Gastrocnemius medialis (tissue), 4 donors: ENCODE results near the gene GPR141. TPM values are rescaled to one million over a fixed set of nuclear protein-coding genes. Genes with fewer than 3 reads are reported as not detected.

ENCODE experiments used
- ATAC-seq, 2 donors: fragments of 150-250 bp; one replicate each; pipeline ENCODE4 v1.9.1; 2016
- DNase-seq, 2 donors: peaks; one replicate each; pipeline ENCODE4 v3.0.0-alpha.2; 2019
- H3K27ac ChIP-seq, 4 donors: fragments of 200-600 bp; sonication (generic); 1 replicate in 1 of 4; 2 replicates in 3 of 4; pipeline ENCODE4 v1.5.1; 2016 to 2018; ENCODE audit warnings: mild to moderate bottlenecking in 2 of 4, moderate library complexity in 1 of 4
- H3K27me3 ChIP-seq, 3 donors: fragments of 200-600 bp; sonication (generic) in 2 of 3; 1 replicate in 1 of 3; 2 replicates in 2 of 3; pipeline versions ENCODE4 v1.5.1 to v1.6.0; 2016 to 2019; ENCODE audit warnings: mild to moderate bottlenecking in 1 of 3, moderate library complexity in 1 of 3
- H3K36me3 ChIP-seq, 2 donors: fragments of 200-600 bp; sonication (generic) in 1 of 2; one replicate each; pipeline ENCODE4 v1.5.1; 2017 to 2018
- H3K4me1 ChIP-seq, 2 donors: fragments of 200-600 bp; sonication (generic) in 1 of 2; one replicate each; pipeline ENCODE4 v1.5.1; 2016 to 2017; ENCODE audit warnings: mild to moderate bottlenecking in 2 of 2
- H3K4me3 ChIP-seq, 4 donors: fragments of 200-600 bp; sonication (generic) in 3 of 4; 1 replicate in 1 of 4; 2 replicates in 3 of 4; pipeline ENCODE4 v1.5.1; 2016 to 2019; ENCODE audit warnings: mild to moderate bottlenecking in 2 of 4
- H3K9me3 ChIP-seq, 3 donors: fragments of 200-600 bp; sonication (generic) in 2 of 3; 1 replicate in 1 of 3; 2 replicates in 2 of 3; pipeline ENCODE4 v1.5.1; 2016 to 2019
- POLR2A ChIP-seq, 2 donors: fragments of 450-650 bp; IDR thresholded peaks; one replicate each; pipeline ENCODE4 v1.6.1; 2017; ENCODE audit warnings: antibody characterized with exemption in 2 of 2, mild to moderate bottlenecking in 2 of 2, moderate library complexity in 2 of 2
- in situ Hi-C, 4 donors: fragments of 200-750 bp; cut with MboI; loops; one replicate each; pipeline versions ENCODE4 v1.15.0 to v1.8.0; 2017; ENCODE audit warnings: low sequenced_read_pairs in 4 of 4
- intact Hi-C: fragments of 100-400 bp; cut with DNase I; formaldehyde crosslinking; loops from one replicate; pipeline ENCODE4 v1.15.1; 2023; ENCODE audit warnings: low total_unique reads
- total RNA-seq, 4 donors: library from RNA; depleted of rRNA; stranded (reverse); fragments of >200 nt; gene quantifications; one replicate each; pipeline versions ENCODE4 v1.1.0 to v1.2.3, GENCODE V29; 2016
- TF ChIP-seq, protein P1 (sequence below), 5 experiments: fragments of 450-650 bp in 3 of 5; fragments of 200-600 bp in 2 of 5; sonication (generic) in 2 of 5; IDR thresholded peaks in 4 of 5; conservative IDR thresholded peaks in 1 of 5; 1 replicate in 4 of 5; 2 replicates in 1 of 5; pipeline ENCODE4 v1.5.1; 2016 to 2019; ENCODE audit warnings: antibody characterized with exemption in 5 of 5, mild to moderate bottlenecking in 3 of 5, moderate library complexity in 3 of 5

GPR141 gene
- total RNA-seq, 4 donors from 2014 or later: not detected

DNA sequence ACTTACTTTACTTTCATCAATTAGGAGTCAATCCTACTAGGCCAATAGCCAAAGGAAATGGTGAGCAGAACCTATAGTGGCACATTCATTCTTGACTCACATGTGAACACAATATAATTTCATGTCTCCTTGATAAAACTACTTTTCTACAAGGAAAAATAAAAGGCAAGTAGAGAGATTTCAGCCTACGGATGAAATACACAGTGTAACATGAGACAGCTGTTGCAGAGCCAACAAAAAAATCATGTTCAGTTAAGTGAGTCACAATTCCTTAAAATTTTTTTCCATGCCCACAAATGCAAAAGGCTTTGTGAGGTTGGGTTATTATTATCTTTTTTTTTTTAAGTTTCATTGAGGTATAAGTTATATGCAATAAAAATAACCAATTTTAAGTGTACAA, 54.8 kb downstream of the GPR141 start:
- no peaks in the 10 kb centered on the region for H3K9me3 ChIP-seq
- no peak for DNase-seq
- no peak for ATAC-seq
- intact Hi-C loops (loop anchor here (10.0 kb wide), 1 partner anchor 244 kb away; no protein-coding TSS in a partner anchor), in situ Hi-C loops (no loop called here)
- H3K36me3 ChIP-seq: no peaks in the 10 kb centered on the region
- H3K4me3 ChIP-seq: no peak overlapping the region
- no peak overlapping the region for H3K27ac ChIP-seq
- H3K4me1 ChIP-seq: no peaks in the 10 kb centered on the region
- TF ChIP-seq, protein P1, sequence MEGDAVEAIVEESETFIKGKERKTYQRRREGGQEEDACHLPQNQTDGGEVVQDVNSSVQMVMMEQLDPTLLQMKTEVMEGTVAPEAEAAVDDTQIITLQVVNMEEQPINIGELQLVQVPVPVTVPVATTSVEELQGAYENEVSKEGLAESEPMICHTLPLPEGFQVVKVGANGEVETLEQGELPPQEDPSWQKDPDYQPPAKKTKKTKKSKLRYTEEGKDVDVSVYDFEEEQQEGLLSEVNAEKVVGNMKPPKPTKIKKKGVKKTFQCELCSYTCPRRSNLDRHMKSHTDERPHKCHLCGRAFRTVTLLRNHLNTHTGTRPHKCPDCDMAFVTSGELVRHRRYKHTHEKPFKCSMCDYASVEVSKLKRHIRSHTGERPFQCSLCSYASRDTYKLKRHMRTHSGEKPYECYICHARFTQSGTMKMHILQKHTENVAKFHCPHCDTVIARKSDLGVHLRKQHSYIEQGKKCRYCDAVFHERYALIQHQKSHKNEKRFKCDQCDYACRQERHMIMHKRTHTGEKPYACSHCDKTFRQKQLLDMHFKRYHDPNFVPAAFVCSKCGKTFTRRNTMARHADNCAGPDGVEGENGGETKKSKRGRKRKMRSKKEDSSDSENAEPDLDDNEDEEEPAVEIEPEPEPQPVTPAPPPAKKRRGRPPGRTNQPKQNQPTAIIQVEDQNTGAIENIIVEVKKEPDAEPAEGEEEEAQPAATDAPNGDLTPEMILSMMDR (IDR thresholded peaks at IDR 0.05 in 4 of 5, conservative IDR thresholded peaks at IDR 0.05 in 1 of 5): no peak
- TF ChIP-seq POLR2A (IDR thresholded peaks at IDR 0.05): no peak
- no peaks in the 10 kb centered on the region for H3K27me3 ChIP-seq

DNA sequence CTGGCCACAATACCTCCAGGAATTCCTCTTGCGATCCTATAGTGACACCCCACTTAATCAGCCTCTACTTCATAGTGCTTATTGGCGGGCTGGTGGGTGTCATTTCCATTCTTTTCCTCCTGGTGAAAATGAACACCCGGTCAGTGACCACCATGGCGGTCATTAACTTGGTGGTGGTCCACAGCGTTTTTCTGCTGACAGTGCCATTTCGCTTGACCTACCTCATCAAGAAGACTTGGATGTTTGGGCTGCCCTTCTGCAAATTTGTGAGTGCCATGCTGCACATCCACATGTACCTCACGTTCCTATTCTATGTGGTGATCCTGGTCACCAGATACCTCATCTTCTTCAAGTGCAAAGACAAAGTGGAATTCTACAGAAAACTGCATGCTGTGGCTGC, 56.8 kb downstream of the GPR141 start:
- DNase-seq: no peak
- H3K9me3 ChIP-seq: no peaks in the 10 kb centered on the region
- no peak for ATAC-seq
- no peak overlapping the region for H3K27ac ChIP-seq
- no peaks in the 10 kb centered on the region for H3K36me3 ChIP-seq
- intact Hi-C loops (no loop called here), in situ Hi-C loops (no loop called here)
- no peak for TF ChIP-seq POLR2A (IDR thresholded peaks at IDR 0.05)
- TF ChIP-seq, protein P1 (IDR thresholded peaks at IDR 0.05 in 4 of 5, conservative IDR thresholded peaks at IDR 0.05 in 1 of 5): no peak
- H3K4me1 ChIP-seq: no peaks in the 10 kb centered on the region
- no peaks in the 10 kb centered on the region for H3K27me3 ChIP-seq
- H3K4me3 ChIP-seq: no peak overlapping the region

DNA sequence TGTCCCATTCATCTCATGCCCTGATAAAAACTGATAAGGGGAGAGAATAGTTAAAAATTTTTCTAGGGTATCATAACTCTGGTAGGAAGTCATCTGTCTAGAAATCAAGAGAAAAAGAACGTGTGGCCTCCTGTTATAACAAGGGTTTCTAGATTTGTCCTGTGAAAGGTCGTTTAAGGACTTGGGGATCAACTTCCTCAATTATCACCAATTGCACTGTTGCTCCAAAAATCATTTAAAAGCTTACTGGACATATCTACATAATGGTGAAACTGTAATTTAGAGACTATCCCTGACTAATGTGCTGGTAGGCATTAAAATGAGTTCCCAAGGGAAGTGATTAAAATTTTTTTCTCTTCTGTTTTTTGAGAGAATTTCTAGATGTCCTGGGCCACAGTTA, 58.2 kb downstream of the GPR141 start:
- no peak for TF ChIP-seq POLR2A (IDR thresholded peaks at IDR 0.05)
- intact Hi-C loops: no loop called here
- no peak overlapping the region for H3K27ac ChIP-seq
- DNase-seq (no peak), ATAC-seq (no peak)
- H3K4me3 ChIP-seq: no peak overlapping the region
- H3K9me3 ChIP-seq: no peaks in the 10 kb centered on the region
- H3K36me3 ChIP-seq: no peaks in the 10 kb centered on the region
- in situ Hi-C loops: no loop called here
- H3K4me1 ChIP-seq: no peaks in the 10 kb centered on the region
- H3K27me3 ChIP-seq: no peaks in the 10 kb centered on the region

DNA sequence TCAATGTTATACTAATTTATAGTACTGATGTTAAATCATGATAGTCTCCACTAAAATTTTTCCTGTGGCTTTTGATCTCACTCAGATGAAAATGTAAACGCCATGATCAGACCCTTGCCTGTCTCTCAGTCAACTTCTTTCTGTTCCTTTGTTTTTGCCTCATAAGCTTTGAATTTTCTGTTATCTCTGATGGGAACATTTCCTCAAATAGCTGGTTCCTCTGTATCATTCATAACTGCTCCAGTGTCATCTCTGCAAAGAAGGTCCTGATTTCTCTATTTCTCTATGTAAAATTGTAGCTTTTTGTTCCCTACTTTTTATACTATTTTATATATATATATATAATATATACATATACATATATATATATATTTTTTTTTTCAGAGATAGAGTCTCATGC, 67.5 kb downstream of the GPR141 start:
- Histone ChIP-seq H3K9me3 (no peaks in the 10 kb centered on the region), H3K4me1 (no peaks in the 10 kb centered on the region), H3K4me3 (no peak overlapping the region), H3K36me3 (no peaks in the 10 kb centered on the region), H3K27me3 (no peaks in the 10 kb centered on the region), H3K27ac (no peak overlapping the region)
- in situ Hi-C loops: no loop called here
- ATAC-seq (no peak), DNase-seq (no peak)
- no peak for TF ChIP-seq POLR2A (IDR thresholded peaks at IDR 0.05)
- TF ChIP-seq, protein P1 (IDR thresholded peaks at IDR 0.05 in 4 of 5, conservative IDR thresholded peaks at IDR 0.05 in 1 of 5): no peak
- intact Hi-C loops: no loop called here

DNA sequence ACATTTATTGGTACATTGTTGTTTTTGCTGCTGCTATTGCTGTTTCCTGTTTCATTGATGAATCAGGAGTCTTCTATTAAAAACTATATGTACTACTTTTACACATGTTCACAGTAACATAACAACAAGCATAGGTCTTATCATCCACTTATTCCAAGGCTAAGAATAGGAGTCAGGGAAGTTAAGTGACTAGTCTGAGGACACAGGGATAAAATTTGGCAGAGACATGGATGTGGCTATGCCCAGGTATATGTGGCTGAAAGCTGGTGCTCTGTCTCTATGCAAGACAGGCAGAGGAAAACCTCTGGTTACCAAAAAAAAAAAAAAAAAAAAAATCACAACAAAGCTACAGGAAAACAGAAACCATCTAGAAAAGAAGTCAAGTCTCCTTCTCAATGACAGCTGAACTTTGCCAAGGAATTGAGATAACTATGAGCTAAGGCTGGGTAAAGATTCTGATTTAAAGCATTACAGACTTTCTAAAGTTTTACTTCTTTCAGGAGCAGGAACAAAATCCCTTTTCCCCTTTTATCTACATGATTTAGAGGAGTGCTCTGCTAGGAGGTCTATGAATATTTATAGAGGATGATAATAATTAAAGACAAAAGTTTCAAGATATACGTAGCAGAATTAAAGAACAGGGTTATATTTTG, 70.0 kb downstream of the GPR141 start:
- in situ Hi-C loops: no loop called here
- no peaks in the 10 kb centered on the region for H3K36me3 ChIP-seq
- H3K9me3 ChIP-seq: no peaks in the 10 kb centered on the region

More for the DNA sequence above, 70.0 kb downstream of the GPR141 start:
- no peak overlapping the region for H3K4me3 ChIP-seq
- no peak overlapping the region for H3K27ac ChIP-seq
- H3K4me1 ChIP-seq: no peaks in the 10 kb centered on the region
- no peak for ATAC-seq
- TF ChIP-seq POLR2A (IDR thresholded peaks at IDR 0.05): no peak
- TF ChIP-seq, protein P1 (IDR thresholded peaks at IDR 0.05 in 4 of 5, conservative IDR thresholded peaks at IDR 0.05 in 1 of 5): no peak
- intact Hi-C loops: no loop called here
- no peak for DNase-seq
- no peaks in the 10 kb centered on the region for H3K27me3 ChIP-seq
